ENCODE measurements around the gene ESF1. TPM values are rescaled to one million over a fixed set of nuclear protein-coding genes. Genes with fewer than 3 reads are reported as not detected.

Gene ESF1
- total and polyA plus RNA-seq, 4 donors = 3.5 to 7.3 (median 5.7) TPM

- H3K9me3 ChIP-seq (ENCODE audit: control insufficient read depth in 4 of 4, low read length in 3 of 4) = no peaks in the 10 kb centered on the region
- H3K4me1 ChIP-seq (ENCODE audit: control insufficient read depth in 4 of 4, insufficient read depth in 4 of 4, low read length in 3 of 4) = no peaks in the 10 kb centered on the region
- H3K36me3 ChIP-seq (ENCODE audit: control insufficient read depth in 4 of 4, insufficient read depth in 3 of 4, low read depth in 1 of 4, low read length in 3 of 4) = peaks cover 9 to 48% (median 33%) of the 10 kb centered on the region in 4 donors
- no peaks in the 10 kb centered on the region for H3K27me3 ChIP-seq (ENCODE audit: control insufficient read depth in 4 of 4, insufficient read depth in 4 of 4, low read length in 3 of 4)
- 100% methylated on average over 1 of the region's 1 CpG for WGBS
- TF ChIP-seq ZBTB33 (IDR thresholded peaks at IDR 0.05) (no peak), HNF4A (conservative IDR thresholded peaks at IDR 0.05) (no peak), CTCF (IDR thresholded peaks at IDR 0.05; ENCODE audit: low read depth, low read length, missing input control) (no peak), REST (IDR thresholded peaks at IDR 0.05) (no peak), GABPA (IDR thresholded peaks at IDR 0.05 in 1 of 2, conservative IDR thresholded peaks at IDR 0.05 in 1 of 2) (no peak), YY1 (IDR thresholded peaks at IDR 0.05) (no peak), MAX (IDR thresholded peaks at IDR 0.05) (no peak), FOXA2 (IDR thresholded peaks at IDR 0.05) (no peak), TAF1 (conservative IDR thresholded peaks at IDR 0.05) (no peak), NR2F2 (IDR thresholded peaks at IDR 0.05) (no peak), HNF4G (IDR thresholded peaks at IDR 0.05) (no peak), RAD21 (IDR thresholded peaks at IDR 0.05) (no peak), SP1 (IDR thresholded peaks at IDR 0.05) (no peak), EGR1 (IDR thresholded peaks at IDR 0.05; ENCODE audit: low read depth in 2 of 2) (no peak), JUND (IDR thresholded peaks at IDR 0.05) (no peak)
- H3K4me3 ChIP-seq (ENCODE audit: low read depth in 1 of 3, low read length in 3 of 3) = no peak overlapping the region
- H3K9ac ChIP-seq (ENCODE audit: low read depth in 1 of 2, low read length in 2 of 2) = no peak overlapping the region
- no peak for DNase-seq (ENCODE audit: low spot score)
- H3K27ac ChIP-seq (ENCODE audit: low read depth in 1 of 2, low read length in 2 of 2) = no peak overlapping the region
Measured at GRCh38 chr20:13765868-13766416, 18.8 kb downstream of the ESF1 start.

- no peaks in the 10 kb centered on the region for H3K9me3 ChIP-seq (ENCODE audit: control insufficient read depth in 4 of 4, low read length in 3 of 4)
- no peak for DNase-seq (ENCODE audit: low spot score)
- H3K27ac ChIP-seq (ENCODE audit: low read depth in 1 of 2, low read length in 2 of 2) = no peak overlapping the region
- H3K9ac ChIP-seq (ENCODE audit: low read depth in 1 of 2, low read length in 2 of 2) = no peak overlapping the region
- H3K4me3 ChIP-seq (ENCODE audit: low read depth in 1 of 3, low read length in 3 of 3) = no peak overlapping the region
- no peaks in the 10 kb centered on the region for H3K27me3 ChIP-seq (ENCODE audit: control insufficient read depth in 4 of 4, insufficient read depth in 4 of 4, low read length in 3 of 4)
- no peaks in the 10 kb centered on the region for H3K4me1 ChIP-seq (ENCODE audit: control insufficient read depth in 4 of 4, insufficient read depth in 4 of 4, low read length in 3 of 4)
- peaks cover 9 to 45% (median 30%) of the 10 kb centered on the region in 4 donors for H3K36me3 ChIP-seq (ENCODE audit: control insufficient read depth in 4 of 4, insufficient read depth in 3 of 4, low read depth in 1 of 4, low read length in 3 of 4)
- TF ChIP-seq FOXA1 (IDR thresholded peaks at IDR 0.05) = no peak
- TF ChIP-seq HNF4A (conservative IDR thresholded peaks at IDR 0.05) = no peak
- no peak for TF ChIP-seq HNF4G (IDR thresholded peaks at IDR 0.05)
- TF ChIP-seq ATF3 (IDR thresholded peaks at IDR 0.05) = no peak
- no peak for TF ChIP-seq EGR1 (IDR thresholded peaks at IDR 0.05; ENCODE audit: low read depth in 2 of 2)
- TF ChIP-seq FOXA2 (IDR thresholded peaks at IDR 0.05) = no peak
- no peak for TF ChIP-seq NR2F2 (IDR thresholded peaks at IDR 0.05)
- TF ChIP-seq TAF1 (conservative IDR thresholded peaks at IDR 0.05) = no peak
- no peak for TF ChIP-seq SP1 (IDR thresholded peaks at IDR 0.05)
- TF ChIP-seq JUND (IDR thresholded peaks at IDR 0.05) = no peak
- no peak for TF ChIP-seq YY1 (IDR thresholded peaks at IDR 0.05)
- TF ChIP-seq GABPA (IDR thresholded peaks at IDR 0.05 in 1 of 2, conservative IDR thresholded peaks at IDR 0.05 in 1 of 2) = no peak
- no peak for TF ChIP-seq MAX (IDR thresholded peaks at IDR 0.05)
- TF ChIP-seq REST (IDR thresholded peaks at IDR 0.05) = no peak
- TF ChIP-seq RXRA (IDR thresholded peaks at IDR 0.05) = no peak
Measured at GRCh38 chr20:13765299-13765698, 19.4 kb downstream of the ESF1 start.

All from liver (tissue), 9 donors.